ENCODE results near the gene YBEY. TPM values are rescaled to one million over a fixed set of nuclear protein-coding genes. Genes with fewer than 3 reads are reported as not detected.

YBEY gene
- total and polyA plus RNA-seq, 9 donors: 10.7 to 27.9 (median 16.4) TPM

- WGBS, 3 donors: 94 to 95% (median 95%) methylated on average over 14 of the region's 14 CpGs
- no peaks in the 10 kb centered on the region for H3K27me3 ChIP-seq
- H3K9me3 ChIP-seq: no peaks in the 10 kb centered on the region
- H3K4me1 ChIP-seq (ENCODE audit: insufficient read depth): no peaks in the 10 kb centered on the region
- no peaks in the 10 kb centered on the region for H3K36me3 ChIP-seq
- H3K4me3 ChIP-seq: no peak overlapping the region
- intact Hi-C loops (cut with DNase I): no loop called here
- H3K27ac ChIP-seq: no peak overlapping the region
- no peak for DNase-seq
- TF ChIP-seq POLR2A (IDR thresholded peaks at IDR 0.05) (no peak), EP300 (IDR thresholded peaks at IDR 0.05) (no peak)
- TF ChIP-seq, protein P1, sequence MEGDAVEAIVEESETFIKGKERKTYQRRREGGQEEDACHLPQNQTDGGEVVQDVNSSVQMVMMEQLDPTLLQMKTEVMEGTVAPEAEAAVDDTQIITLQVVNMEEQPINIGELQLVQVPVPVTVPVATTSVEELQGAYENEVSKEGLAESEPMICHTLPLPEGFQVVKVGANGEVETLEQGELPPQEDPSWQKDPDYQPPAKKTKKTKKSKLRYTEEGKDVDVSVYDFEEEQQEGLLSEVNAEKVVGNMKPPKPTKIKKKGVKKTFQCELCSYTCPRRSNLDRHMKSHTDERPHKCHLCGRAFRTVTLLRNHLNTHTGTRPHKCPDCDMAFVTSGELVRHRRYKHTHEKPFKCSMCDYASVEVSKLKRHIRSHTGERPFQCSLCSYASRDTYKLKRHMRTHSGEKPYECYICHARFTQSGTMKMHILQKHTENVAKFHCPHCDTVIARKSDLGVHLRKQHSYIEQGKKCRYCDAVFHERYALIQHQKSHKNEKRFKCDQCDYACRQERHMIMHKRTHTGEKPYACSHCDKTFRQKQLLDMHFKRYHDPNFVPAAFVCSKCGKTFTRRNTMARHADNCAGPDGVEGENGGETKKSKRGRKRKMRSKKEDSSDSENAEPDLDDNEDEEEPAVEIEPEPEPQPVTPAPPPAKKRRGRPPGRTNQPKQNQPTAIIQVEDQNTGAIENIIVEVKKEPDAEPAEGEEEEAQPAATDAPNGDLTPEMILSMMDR (IDR thresholded peaks at IDR 0.05): no peak
Observed at GRCh38 chr21:46316708-46317324, 30.7 kb downstream of the YBEY start.

GRCh38 chr21:46317710-46318463 lies 31.7 kb downstream of the YBEY start:
- H3K4me1 ChIP-seq (ENCODE audit: insufficient read depth): peaks cover 8% of the 10 kb centered on the region
- 72 to 78% (median 72%) methylated on average over 20 of the region's 20 CpGs for WGBS, 3 donors
- H3K4me3 ChIP-seq: no peak overlapping the region
- H3K27me3 ChIP-seq: no peaks in the 10 kb centered on the region
- H3K27ac ChIP-seq: no peak overlapping the region
- no peaks in the 10 kb centered on the region for H3K9me3 ChIP-seq
- no peak for DNase-seq
- no peak for TF ChIP-seq EP300 (IDR thresholded peaks at IDR 0.05)
- no peak for TF ChIP-seq POLR2A (IDR thresholded peaks at IDR 0.05)
- TF ChIP-seq, protein P1 (IDR thresholded peaks at IDR 0.05): no peak
- H3K36me3 ChIP-seq: no peaks in the 10 kb centered on the region
- intact Hi-C loops (cut with DNase I): no loop called here

- Histone ChIP-seq H3K9me3 (no peaks in the 10 kb centered on the region), H3K27ac (no peak overlapping the region), H3K4me1 (ENCODE audit: insufficient read depth) (peaks cover 8% of the 10 kb centered on the region), H3K36me3 (no peaks in the 10 kb centered on the region), H3K27me3 (no peaks in the 10 kb centered on the region), H3K4me3 (no peak overlapping the region)
- 85 to 88% (median 86%) methylated on average over 4 of the region's 4 CpGs for WGBS, 3 donors
- no peak for TF ChIP-seq EP300 (IDR thresholded peaks at IDR 0.05)
- TF ChIP-seq POLR2A (IDR thresholded peaks at IDR 0.05): no peak
- TF ChIP-seq, protein P1 (IDR thresholded peaks at IDR 0.05): no peak
- intact Hi-C loops (cut with DNase I): no loop called here
- no peak for DNase-seq
Observed at GRCh38 chr21:46318464-46318845, 32.3 kb downstream of the YBEY start.

- H3K27ac ChIP-seq: no peak overlapping the region
Observed at GRCh38 chr21:46319186-46319585, 33.0 kb downstream of the YBEY start.

More at GRCh38 chr21:46319186-46319585, 33.0 kb downstream of the YBEY start:
- H3K4me1 ChIP-seq (ENCODE audit: insufficient read depth): peaks cover 8% of the 10 kb centered on the region
- H3K9me3 ChIP-seq: no peaks in the 10 kb centered on the region
- no peak for DNase-seq
- no peak overlapping the region for H3K4me3 ChIP-seq
- H3K36me3 ChIP-seq: no peaks in the 10 kb centered on the region
- WGBS, 3 donors: 90 to 96% (median 93%) methylated on average over 7 of the region's 7 CpGs
- TF ChIP-seq EP300 (IDR thresholded peaks at IDR 0.05) (no peak), POLR2A (IDR thresholded peaks at IDR 0.05) (no peak)
- TF ChIP-seq, protein P1 (IDR thresholded peaks at IDR 0.05): no peak
- intact Hi-C loops (cut with DNase I): no loop called here
- H3K27me3 ChIP-seq: no peaks in the 10 kb centered on the region

Data from ovary (tissue), 9 donors.